GM23248 (cell line): ENCODE measurements around the gene XYLT2. TPM values are rescaled to one million over a fixed set of nuclear protein-coding genes. Genes with fewer than 3 reads are reported as not detected.
"Not testable (repeated sequence)": the region's sequence is repeated elsewhere in the genome, so short reads cannot be mapped to it uniquely, and the experiment has no call there.

Source experiments
- DNase-seq: peaks from one replicate; pipeline ENCODE4 v3.0.0-alpha.2; 2015
- H2AFZ ChIP-seq: fragments of 200-600 bp; sonication (generic); 2 replicates; pipeline ENCODE4 v1.6.1; 2016; ENCODE audit warnings: antibody characterized with exemption
- H3F3A ChIP-seq: fragments of 200-600 bp; sonication (generic); 2 replicates; pipeline ENCODE4 v1.6.1; 2016; ENCODE audit warnings: mild to moderate bottlenecking, antibody characterized with exemption, mixed run types; ENCODE audit not compliant: insufficient read depth
- H3K27ac ChIP-seq: fragments of 200-600 bp; sonication (generic); 2 replicates; pipeline ENCODE4 v1.5.1; 2016; ENCODE audit warnings: mild to moderate bottlenecking
- H3K27me3 ChIP-seq: fragments of 200-600 bp; sonication (generic); replicated peaks from 2 replicates; pipeline ENCODE4 v1.6.1; 2016; ENCODE audit warnings: mild to moderate bottlenecking; ENCODE audit not compliant: insufficient read depth
- H3K36me3 ChIP-seq: fragments of 200-600 bp; sonication (generic); 2 replicates; pipeline ENCODE4 v1.6.1; 2016; ENCODE audit warnings: low read depth, mild to moderate bottlenecking
- H3K4me1 ChIP-seq: fragments of 200-600 bp; sonication (generic); 2 replicates; pipeline ENCODE4 v1.6.1; 2016; ENCODE audit warnings: mild to moderate bottlenecking; ENCODE audit not compliant: insufficient read depth
- H3K4me2 ChIP-seq: fragments of 200-600 bp; sonication (generic); one replicate; pipeline ENCODE4 v1.6.1; 2016; ENCODE audit warnings: mild to moderate bottlenecking; ENCODE audit not compliant: unreplicated experiment
- H3K4me3 ChIP-seq: fragments of 200-600 bp; sonication (generic); 2 replicates; pipeline ENCODE4 v1.5.1; 2016; ENCODE audit warnings: mild to moderate bottlenecking
- H3K79me2 ChIP-seq: fragments of 200-600 bp; sonication (generic); 2 replicates; pipeline ENCODE4 v1.6.1; 2016; ENCODE audit warnings: mild to moderate bottlenecking; ENCODE audit not compliant: insufficient read depth
- H3K9ac ChIP-seq: fragments of 200-600 bp; sonication (generic); 2 replicates; pipeline ENCODE4 v1.6.1; 2016; ENCODE audit warnings: mild to moderate bottlenecking
- H3K9me2 ChIP-seq: fragments of 200-600 bp; sonication (generic); 2 replicates; pipeline ENCODE4 v1.6.1; 2016; ENCODE audit warnings: mixed run types, mild to moderate bottlenecking, moderate library complexity; ENCODE audit not compliant: insufficient read depth
- H3K9me3 ChIP-seq: fragments of 200-600 bp; sonication (generic); one replicate; pipeline ENCODE4 v1.6.1; 2017; ENCODE audit warnings: low read depth
- H4K20me1 ChIP-seq: fragments of 200-600 bp; sonication (generic); 2 replicates; pipeline ENCODE4 v1.6.0; 2016; ENCODE audit not compliant: insufficient read depth
- EZH2 ChIP-seq: fragments of 200-600 bp; sonication (generic); IDR thresholded peaks from 2 replicates; pipeline ENCODE4 v1.6.1; 2018; ENCODE audit warnings: antibody characterized with exemption, mild to moderate bottlenecking; ENCODE audit not compliant: insufficient read depth, poor library complexity, severe bottlenecking
- EZH2phosphoT487 ChIP-seq: fragments of 200-600 bp; sonication (generic); IDR thresholded peaks from 2 replicates; pipeline ENCODE4 v1.6.1; 2018; ENCODE audit warnings: antibody characterized with exemption, moderate library complexity, mild to moderate bottlenecking, low read depth; ENCODE audit not compliant: insufficient read depth
- WGBS, 2 experiments: methylation state at CpG; one replicate each; pipeline ENCODE4 v1.1.6; 2015 to 2017; ENCODE audit warnings: low lambda C conversion rate in 2 of 2, low coverage in 1 of 2; ENCODE audit errors: missing lambda C conversion rate in 2 of 2; 5-methylcytosine and 5-hydroxymethylcytosine counted together
- in situ Hi-C: fragments of 300-500 bp; cut with MboI; formaldehyde crosslinking; loops from 2 replicates; pipeline ENCODE4 v1.15.0; 2020
- polyA plus RNA-seq: library from polyadenylated mRNA; unstranded; fragments of >200 nt; fragmentation: Nextera tagmentation; extraction: Ambion mirVana; gene quantifications from 2 replicates; pipeline ENCODE4 v1.2.1, GENCODE V29; 2016
- total RNA-seq: library from RNA; depleted of rRNA; stranded (reverse); fragments of >200 nt; shearing (Covaris generic); gene quantifications from 2 replicates; pipeline ENCODE4 v1.2.3, GENCODE V29; 2014

The XYLT2 gene
- total and polyA plus RNA-seq, 2 experiments from 2014 or later = 25.3 to 43.6 TPM

- no peak overlapping the region for H3K4me3 ChIP-seq
- H3K9ac ChIP-seq = no peak overlapping the region
- 97 to 98% methylated on average over 3 of the region's 3 CpGs for WGBS, 2 experiments
- H3K4me1 ChIP-seq = peaks cover 14% of the 10 kb centered on the region
- no peaks in the 10 kb centered on the region for H3K27me3 ChIP-seq
- no peaks in the 10 kb centered on the region for H3K79me2 ChIP-seq
- in situ Hi-C loops = no loop called here
- H3K36me3 ChIP-seq = no peaks in the 10 kb centered on the region
- no peak overlapping the region for H3K27ac ChIP-seq
- TF ChIP-seq EZH2 = no peak
- no peak for TF ChIP-seq EZH2phosphoT487
- H3F3A ChIP-seq = peaks cover 17% of the 10 kb centered on the region; the same call in 1 of the 2 replicates
- no peak overlapping the region for H3K4me2 ChIP-seq
- H2AFZ ChIP-seq = no peak overlapping the region
- H3K9me2 ChIP-seq = no peaks in the 10 kb centered on the region
- no peaks in the 10 kb centered on the region for H4K20me1 ChIP-seq
- DNase-seq = no peak
- no peaks in the 10 kb centered on the region for H3K9me3 ChIP-seq
Observed at GRCh38 chr17:50329716-50330115, 16.2 kb upstream of the XYLT2 start.

- no peaks in the 10 kb centered on the region for H3K27me3 ChIP-seq
- peaks cover 14% of the 10 kb centered on the region for H3K4me1 ChIP-seq
- H3K9ac ChIP-seq = no peak overlapping the region
- no peak for DNase-seq
- no peaks in the 10 kb centered on the region for H3K79me2 ChIP-seq
- TF ChIP-seq EZH2phosphoT487 (no peak), EZH2 (no peak)
- no peak overlapping the region for H3K4me3 ChIP-seq
- H4K20me1 ChIP-seq = no peaks in the 10 kb centered on the region
- no peak overlapping the region for H2AFZ ChIP-seq
- 89 to 91% methylated on average over 11 of the region's 11 CpGs for WGBS, 2 experiments
- H3K4me2 ChIP-seq = no peak overlapping the region
- no peaks in the 10 kb centered on the region for H3K9me3 ChIP-seq
- H3F3A ChIP-seq = peaks cover 17% of the 10 kb centered on the region; the same call in 1 of the 2 replicates
- H3K27ac ChIP-seq = no peak overlapping the region
- no peaks in the 10 kb centered on the region for H3K9me2 ChIP-seq
- in situ Hi-C loops = no loop called here
- H3K36me3 ChIP-seq = no peaks in the 10 kb centered on the region
Observed at GRCh38 chr17:50330151-50330775, 15.7 kb upstream of the XYLT2 start.

- WGBS, 2 experiments = 44 to 48% methylated on average over 4 of the region's 4 CpGs
- Histone ChIP-seq H3K27ac (peak overlapping the region; percentile 40), H3K36me3 (no peaks in the 10 kb centered on the region), H3K4me3 (no peak overlapping the region), H3K4me1 (peaks cover 14% of the 10 kb centered on the region), H3K9ac (no peak overlapping the region), H3K9me3 (no peaks in the 10 kb centered on the region), H2AFZ (no peak overlapping the region), H3K9me2 (no peaks in the 10 kb centered on the region), H3F3A (peaks cover 17% of the 10 kb centered on the region; the same call in 1 of the 2 replicates), H3K27me3 (no peaks in the 10 kb centered on the region), H3K79me2 (no peaks in the 10 kb centered on the region), H4K20me1 (no peaks in the 10 kb centered on the region), H3K4me2 (peak overlapping the region; percentile 12)
- no peak for TF ChIP-seq EZH2
- TF ChIP-seq EZH2phosphoT487 = no peak
- in situ Hi-C loops = no loop called here
- DNase-seq = peak; percentile 93
Observed at GRCh38 chr17:50331085-50331791, 14.7 kb upstream of the XYLT2 start.

GRCh38 chr17:50332196-50332595 is 13.7 kb upstream of the XYLT2 start:
- in situ Hi-C loops = no loop called here

GRCh38 chr17:50333291-50334057 is 12.5 kb upstream of the XYLT2 start:
- H3K9ac ChIP-seq, H3K4me2 ChIP-seq, H3K27me3 ChIP-seq, H3K27ac ChIP-seq, H3K79me2 ChIP-seq, H3K9me2 ChIP-seq, in situ Hi-C loops, H3K36me3 ChIP-seq, H3K4me3 ChIP-seq, H4K20me1 ChIP-seq, H3K9me3 ChIP-seq, DNase-seq, H2AFZ ChIP-seq: not testable (repeated sequence)
- 70 to 74% methylated on average over 14 of the region's 14 CpGs for WGBS, 2 experiments
- Histone ChIP-seq H3K4me1 (peaks cover 14% of the 10 kb centered on the region), H3F3A (peaks cover 17% of the 10 kb centered on the region; the same call in 1 of the 2 replicates)

More at GRCh38 chr17:50332196-50332595, 13.7 kb upstream of the XYLT2 start:
- no peaks in the 10 kb centered on the region for H3K79me2 ChIP-seq
- H3F3A ChIP-seq = peaks cover 17% of the 10 kb centered on the region; the same call in 1 of the 2 replicates
- no peaks in the 10 kb centered on the region for H3K9me2 ChIP-seq
- no peak overlapping the region for H3K9ac ChIP-seq
- H3K36me3 ChIP-seq = no peaks in the 10 kb centered on the region
- no peak overlapping the region for H2AFZ ChIP-seq
- TF ChIP-seq EZH2phosphoT487 (no peak), EZH2 (no peak)
- peaks cover 14% of the 10 kb centered on the region for H3K4me1 ChIP-seq
- H4K20me1 ChIP-seq = no peaks in the 10 kb centered on the region
- no peak overlapping the region for H3K4me3 ChIP-seq
- 51 to 56% methylated on average over 6 of the region's 6 CpGs for WGBS, 2 experiments
- H3K27me3 ChIP-seq = no peaks in the 10 kb centered on the region
- H3K27ac ChIP-seq = no peak overlapping the region
- H3K4me2 ChIP-seq = no peak overlapping the region
- H3K9me3 ChIP-seq = no peaks in the 10 kb centered on the region
- peak; percentile 21 for DNase-seq
